ENCODE data around the gene MOG. TPM values are rescaled to one million over a fixed set of nuclear protein-coding genes. Genes with fewer than 3 reads are reported as not detected.

The MOG gene
- total RNA-seq, 2 experiments from 2014 or later: not detected

- ChIA-PET CTCF (interaction anchor here (1.2 to 3.1 kb wide), 7 partner anchors 8 to 127 kb away, joined by 3 to 12 read pairs (median 4); no protein-coding TSS in a partner anchor), POLR2A (interaction anchor here (1.4 kb wide), 1 partner anchor 14 kb away, joined by 5 read pairs; no protein-coding TSS in a partner anchor)
Measured at GRCh38 chr6:29708432-29709179, 51.7 kb downstream of the MOG start.

GRCh38 chr6:29709188-29709587 is 52.3 kb downstream of the MOG start:
- ChIA-PET CTCF (interaction anchor here (1.2 to 3.1 kb wide), 7 partner anchors 8 to 126 kb away, joined by 3 to 12 read pairs (median 4); no protein-coding TSS in a partner anchor), POLR2A (interaction anchor here (1.4 kb wide), 1 partner anchor 13 kb away, joined by 5 read pairs; no protein-coding TSS in a partner anchor)

- ChIA-PET POLR2A (no interaction called here), CTCF (interaction anchor here (1.0 to 3.1 kb wide), 2 partner anchors 16 to 43 kb away, joined by 3 to 12 read pairs; no protein-coding TSS in a partner anchor)
Measured at GRCh38 chr6:29710281-29710941, 53.5 kb downstream of the MOG start.

GRCh38 chr6:29720863-29721262 is 64.0 kb downstream of the MOG start:
- ChIA-PET CTCF (no interaction called here), POLR2A (no interaction called here)

Other genes with a start within 250 kb of the MOG start
- gene OR12D1, start 242.2 kb upstream of the MOG start, total RNA-seq: not detected
- gene OR10C1, start 217.8 kb upstream of the MOG start, total RNA-seq: not detected
- gene OR11A1, start 200.0 kb upstream of the MOG start, total RNA-seq: not detected
- not detected for gene OR2H1, start 199.9 kb upstream of the MOG start, total RNA-seq
- not detected for gene MAS1L, start 169.1 kb upstream of the MOG start, total RNA-seq
- 1 to 10 TPM in 1 of 2 experiments, under 1 TPM in 1; 0.84 to 1.8 TPM for gene UBD, start 97.4 kb upstream of the MOG start, total RNA-seq
- not detected for gene OR2H2, start 72.0 kb upstream of the MOG start, total RNA-seq
- gene GABBR1, start 23.9 kb upstream of the MOG start, total RNA-seq: 10 to 100 TPM in 1 of 2 experiments, 1 to 10 TPM in 1; 9.6 to 11.3 TPM
- 10 to 100 TPM; 10.8 to 10.9 TPM for gene ZFP57, start 24.1 kb downstream of the MOG start, total RNA-seq
- gene HLA-F, start 66.3 kb downstream of the MOG start, total RNA-seq: 100 to 1,000 TPM; 135 to 136 TPM
- under 1 TPM; 0.32 to 0.59 TPM for gene HLA-G, start 170.7 kb downstream of the MOG start, total RNA-seq

Data from activated CD8-positive, alpha-beta memory T cell treated with anti-CD3 and anti-CD28 coated beads for 36 hours (primary cell).